K562 (cell line): ENCODE measurements around the gene WDR5B. TPM values are rescaled to one million over a fixed set of nuclear protein-coding genes. Genes with fewer than 3 reads are reported as not detected.

Experiments used
- ELF1 ChIP-seq: fragments of 200-800 bp; sonication (Bioruptor generic); IDR thresholded peaks from 2 replicates; pipeline ENCODE4 v1.6.1; 2016; ENCODE audit warnings: missing genetic modification characterization, missing compliant biosample characterization
- FOXJ2 ChIP-seq: fragments of 200-800 bp; sonication (Bioruptor generic); IDR thresholded peaks from 2 replicates; pipeline ENCODE4 v1.6.1; 2016; ENCODE audit warnings: missing genetic modification characterization, missing compliant biosample characterization
- HNRNPL ChIP-seq: fragments of 200-400 bp; formaldehyde crosslinking; IDR thresholded peaks from 2 replicates; pipeline ENCODE4 v1.6.1; 2017; ENCODE audit warnings: low read depth, mild to moderate bottlenecking, low read length
- MIER1 ChIP-seq: fragments of 450-650 bp; IDR thresholded peaks from 2 replicates; pipeline ENCODE4 v1.6.1; 2016; ENCODE audit warnings: antibody characterized with exemption, mild to moderate bottlenecking, low read depth
- NR2C2 ChIP-seq, 2 experiments: fragments of 200-800 bp in 1 of 2; sonication (Bioruptor generic) in 1 of 2; sonication (generic) in 1 of 2; formaldehyde crosslinking in 1 of 2; IDR thresholded peaks; 2 replicates each; pipeline versions ENCODE4 v1.6.1 to v1.8.0; 2016 to 2022; ENCODE audit warnings: mild to moderate bottlenecking in 1 of 2, missing compliant biosample characterization in 1 of 2, missing genetic modification characterization in 1 of 2, missing genetic modification reagents in 1 of 2
- RBBP5 ChIP-seq: fragments of 200-600 bp; sonication (generic); IDR thresholded peaks from 2 replicates; pipeline ENCODE4 v1.6.1; 2012; ENCODE audit warnings: borderline replicate concordance, mild to moderate bottlenecking, low read length, control low read depth, inconsistent platforms; ENCODE audit not compliant: insufficient read depth, poor library complexity, severe bottlenecking
- RBM34 ChIP-seq: fragments of 200-400 bp; formaldehyde crosslinking; IDR thresholded peaks from 2 replicates; pipeline ENCODE4 v1.6.1; 2018; ENCODE audit warnings: low read length, borderline replicate concordance; ENCODE audit not compliant: insufficient read depth
- SMAD2 ChIP-seq: fragments of 150-350 bp; IDR thresholded peaks from 2 replicates; pipeline ENCODE4 v1.6.1; 2014; ENCODE audit warnings: low read depth, mild to moderate bottlenecking, low read length
- SP1 ChIP-seq: sonication (generic); formaldehyde crosslinking; IDR thresholded peaks from 2 replicates; pipeline ENCODE4 v1.8.1; 2022; ENCODE audit warnings: mild to moderate bottlenecking, missing genetic modification reagents
- ZFX ChIP-seq: sonication (generic); formaldehyde crosslinking; IDR thresholded peaks from 2 replicates; pipeline ENCODE4 v1.8.0; 2022; ENCODE audit warnings: mild to moderate bottlenecking, missing genetic modification reagents, moderate library complexity
- ZKSCAN1 ChIP-seq: fragments of 150-350 bp; IDR thresholded peaks from 2 replicates; pipeline ENCODE4 v1.6.1; 2016; ENCODE audit warnings: low read depth, low read length
- ZKSCAN8 ChIP-seq: fragments of 200-800 bp; sonication (Bioruptor generic); IDR thresholded peaks from 2 replicates; pipeline ENCODE4 v1.6.1; 2016; ENCODE audit warnings: missing genetic modification characterization, missing compliant biosample characterization
- polyA plus RNA-seq, 8 experiments: library from polyadenylated mRNA; depleted of rRNA in 4 of 8; stranded (reverse) in 5 of 8; unstranded in 3 of 8; fragments of >200 nt; fragmentation: Nextera tagmentation in 2 of 8; fragmentation: Illumina TruSeq in 1 of 8; extraction: Ambion mirVana in 2 of 8; extraction: Trizol in 1 of 8; gene quantifications; 2 replicates each; pipeline versions ENCODE4 v1.2.1 to v1.2.3, GENCODE V29; 2011 to 2014; ENCODE audit warnings: inconsistent platforms in 1 of 8, missing spikeins in 1 of 8
- total RNA-seq, 7 experiments: library from RNA; depleted of rRNA in 6 of 7; stranded (reverse); fragments of >200 nt in 6 of 7; fragmentation: Illumina TruSeq in 2 of 7; extraction: Trizol in 2 of 7; gene quantifications; 2 replicates each; pipeline versions ENCODE4 v1.2.1 to v1.2.3, GENCODE V29; 2011 to 2021; ENCODE audit warnings: low replicate concordance in 1 of 7
- TF ChIP-seq, protein P1 (sequence below), 2 experiments: fragments of 450-650 bp; IDR thresholded peaks; 2 replicates each; pipeline ENCODE4 v1.6.1; 2016; ENCODE audit warnings: mild to moderate bottlenecking in 2 of 2, borderline replicate concordance in 1 of 2, low read depth in 1 of 2, moderate library complexity in 1 of 2
- TF ChIP-seq, protein P2 (sequence below): sonication (generic); formaldehyde crosslinking; IDR thresholded peaks from 2 replicates; pipeline ENCODE4 v1.8.1; 2022; ENCODE audit warnings: missing genetic modification reagents
- TF ChIP-seq, protein P3 (sequence below): fragments of 250-450 bp; sonication (Bioruptor Pico); IDR thresholded peaks from 2 replicates; pipeline ENCODE4 v1.4.0; 2020; ENCODE audit warnings: mild to moderate bottlenecking

WDR5B gene
- total and polyA plus RNA-seq, 9 of the 15 experiments (the other 6 are each of a cell fraction or from before 2014, with no cell fraction given), result 2.8 to 10.1 (median 4.2) TPM

DNA sequence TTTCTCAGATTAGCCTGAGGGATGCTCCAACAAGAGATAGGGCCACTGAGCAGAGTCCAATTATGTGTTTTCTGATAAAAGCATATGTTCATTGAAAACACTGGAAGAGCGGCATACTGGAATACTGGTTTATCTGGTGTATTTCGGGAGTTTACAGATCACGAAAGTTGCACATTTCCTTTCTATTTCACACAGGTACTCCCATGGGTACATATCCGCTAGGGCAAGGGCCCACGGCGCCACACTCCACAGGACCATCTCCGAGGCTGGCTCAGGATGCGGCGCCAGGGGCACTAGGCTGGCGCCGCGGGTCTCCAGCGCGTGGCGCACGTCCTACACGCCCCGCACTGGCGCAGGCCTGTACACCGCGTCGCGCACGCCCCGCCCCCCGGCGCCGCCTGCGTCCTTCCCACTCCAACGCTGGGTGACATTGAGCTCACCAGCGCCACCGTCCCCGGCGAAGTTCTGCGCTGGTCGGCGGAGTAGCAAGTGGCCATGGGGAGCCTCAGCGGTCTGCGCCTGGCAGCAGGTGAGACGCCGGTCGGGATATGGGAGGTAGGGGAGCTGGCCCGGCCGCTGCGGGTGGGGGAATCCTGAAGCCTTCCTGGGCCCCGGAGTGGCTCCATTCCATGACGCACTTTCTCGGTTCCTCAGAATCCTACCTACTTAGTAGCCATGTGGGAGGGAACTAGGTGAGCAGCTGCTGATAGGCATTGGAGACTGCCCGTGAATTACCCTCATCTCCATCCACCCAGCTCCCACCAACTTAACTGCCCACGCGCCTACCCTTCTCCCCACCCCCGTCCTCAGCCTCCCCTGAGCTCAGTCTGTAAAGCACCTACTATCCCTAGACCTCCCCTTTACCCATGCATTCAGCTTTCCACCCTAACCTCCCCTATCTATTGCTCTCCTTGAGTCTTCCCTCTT, 31.8 kb downstream of the WDR5B start, which contains the start of gene FAM162A (continued):
- TF ChIP-seq, protein P1, sequence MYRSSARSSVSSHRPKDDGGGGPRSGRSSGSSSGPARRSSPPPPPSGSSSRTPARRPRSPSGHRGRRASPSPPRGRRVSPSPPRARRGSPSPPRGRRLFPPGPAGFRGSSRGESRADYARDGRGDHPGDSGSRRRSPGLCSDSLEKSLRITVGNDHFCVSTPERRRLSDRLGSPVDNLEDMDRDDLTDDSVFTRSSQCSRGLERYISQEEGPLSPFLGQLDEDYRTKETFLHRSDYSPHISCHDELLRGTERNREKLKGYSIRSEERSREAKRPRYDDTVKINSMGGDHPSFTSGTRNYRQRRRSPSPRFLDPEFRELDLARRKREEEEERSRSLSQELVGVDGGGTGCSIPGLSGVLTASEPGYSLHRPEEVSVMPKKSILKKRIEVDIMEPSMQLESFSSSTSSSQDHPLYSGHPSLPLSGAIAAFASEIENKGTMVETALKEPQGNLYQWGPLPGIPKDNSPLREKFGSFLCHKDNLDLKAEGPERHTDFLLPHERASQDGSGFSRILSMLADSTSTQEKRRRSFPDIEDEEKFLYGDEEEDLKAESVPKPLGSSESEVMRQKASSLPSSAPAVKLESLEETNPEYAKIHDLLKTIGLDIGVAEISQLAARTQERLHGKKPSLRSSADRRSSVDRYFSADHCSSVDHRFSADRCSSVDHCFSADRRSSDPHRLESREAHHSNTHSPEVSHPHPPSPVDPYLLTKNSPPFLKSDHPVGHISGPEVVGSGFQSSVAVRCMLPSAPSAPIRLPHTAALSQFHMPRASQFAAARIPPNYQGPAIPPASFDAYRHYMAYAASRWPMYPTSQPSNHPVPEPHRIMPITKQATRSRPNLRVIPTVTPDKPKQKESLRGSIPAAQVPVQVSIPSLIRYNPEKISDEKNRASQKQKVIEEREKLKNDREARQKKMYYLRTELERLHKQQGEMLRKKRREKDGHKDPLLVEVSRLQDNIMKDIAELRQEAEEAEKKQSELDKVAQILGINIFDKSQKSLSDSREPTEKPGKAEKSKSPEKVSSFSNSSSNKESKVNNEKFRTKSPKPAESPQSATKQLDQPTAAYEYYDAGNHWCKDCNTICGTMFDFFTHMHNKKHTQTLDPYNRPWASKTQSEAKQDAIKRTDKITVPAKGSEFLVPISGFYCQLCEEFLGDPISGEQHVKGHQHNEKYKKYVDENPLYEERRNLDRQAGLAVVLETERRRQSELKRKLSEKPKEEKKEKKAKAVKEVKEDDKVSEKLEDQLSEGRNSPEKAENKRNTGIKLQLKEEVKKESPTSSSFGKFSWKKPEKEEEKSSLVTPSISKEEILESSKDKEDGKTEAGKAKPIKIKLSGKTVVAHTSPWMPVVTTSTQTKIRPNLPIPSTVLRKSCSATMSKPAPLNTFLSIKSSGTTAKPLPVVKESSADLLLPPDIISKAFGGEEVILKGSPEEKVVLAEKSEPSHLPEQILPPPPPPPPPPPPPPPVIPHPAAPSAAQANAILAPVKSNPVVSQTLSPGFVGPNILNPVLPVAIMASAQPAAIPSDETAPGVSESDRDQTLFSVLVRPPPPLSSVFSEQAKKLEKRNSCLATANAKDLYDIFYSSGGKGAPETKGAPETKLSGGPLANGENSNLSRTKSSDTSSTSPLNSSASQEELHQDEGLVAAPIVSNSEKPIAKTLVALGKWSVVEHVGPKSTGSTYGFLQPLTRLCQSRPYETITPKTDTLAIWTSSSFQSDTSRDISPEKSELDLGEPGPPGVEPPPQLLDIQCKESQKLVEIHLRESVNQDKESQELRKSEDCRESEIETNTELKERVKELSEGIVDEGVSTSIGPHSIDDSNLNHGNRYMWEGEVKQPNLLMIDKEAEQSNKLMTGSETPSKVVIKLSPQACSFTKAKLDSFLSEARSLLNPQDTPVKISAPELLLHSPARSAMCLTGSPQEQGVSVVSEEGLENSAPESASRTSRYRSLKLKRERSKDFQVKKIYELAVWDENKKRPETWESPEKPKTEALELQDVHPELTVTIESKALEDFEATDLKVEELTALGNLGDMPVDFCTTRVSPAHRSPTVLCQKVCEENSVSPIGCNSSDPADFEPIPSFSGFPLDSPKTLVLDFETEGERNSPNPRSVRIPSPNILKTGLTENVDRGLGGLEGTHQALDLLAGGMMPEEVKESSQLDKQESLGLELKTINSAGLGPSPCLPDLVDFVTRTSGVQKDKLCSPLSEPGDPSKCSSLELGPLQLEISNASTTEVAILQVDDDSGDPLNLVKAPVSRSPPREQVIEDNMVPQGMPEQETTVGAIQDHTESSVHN (IDR thresholded peaks at IDR 0.05; ENCODE audit: borderline replicate concordance in 1 of 2, low read depth in 1 of 2), result no peak
- TF ChIP-seq, protein P2, sequence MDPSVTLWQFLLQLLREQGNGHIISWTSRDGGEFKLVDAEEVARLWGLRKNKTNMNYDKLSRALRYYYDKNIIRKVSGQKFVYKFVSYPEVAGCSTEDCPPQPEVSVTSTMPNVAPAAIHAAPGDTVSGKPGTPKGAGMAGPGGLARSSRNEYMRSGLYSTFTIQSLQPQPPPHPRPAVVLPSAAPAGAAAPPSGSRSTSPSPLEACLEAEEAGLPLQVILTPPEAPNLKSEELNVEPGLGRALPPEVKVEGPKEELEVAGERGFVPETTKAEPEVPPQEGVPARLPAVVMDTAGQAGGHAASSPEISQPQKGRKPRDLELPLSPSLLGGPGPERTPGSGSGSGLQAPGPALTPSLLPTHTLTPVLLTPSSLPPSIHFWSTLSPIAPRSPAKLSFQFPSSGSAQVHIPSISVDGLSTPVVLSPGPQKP (CRISPR knock-in tag), result no peak
- TF ChIP-seq ELF1 (tag) (no peak), MIER1 (no peak), RBBP5 (peak; percentile 44), HNRNPL (peak; percentile 79), ZFX (CRISPR knock-in tag) (peak; percentile 81), NR2C2 (CRISPR knock-in tag; IDR thresholded peaks at IDR 0.05) (0 out of 2 replicates have a peak, but pooled peaks have one; percentile 54), NR2C2 (tag; IDR thresholded peaks at IDR 0.05) (no peak; the same call in 1 of the 2 replicates), ZKSCAN8 (CRISPR knock-in tag) (no peak), FOXJ2 (tag) (0 out of 2 replicates have a peak, but pooled peaks have one; percentile 48), SMAD2 (no peak), RBM34 (no peak), SP1 (peak; percentile 81), ZKSCAN1 (0 out of 2 replicates have a peak, but pooled peaks have one; percentile 6)
- TF ChIP-seq, protein P3, sequence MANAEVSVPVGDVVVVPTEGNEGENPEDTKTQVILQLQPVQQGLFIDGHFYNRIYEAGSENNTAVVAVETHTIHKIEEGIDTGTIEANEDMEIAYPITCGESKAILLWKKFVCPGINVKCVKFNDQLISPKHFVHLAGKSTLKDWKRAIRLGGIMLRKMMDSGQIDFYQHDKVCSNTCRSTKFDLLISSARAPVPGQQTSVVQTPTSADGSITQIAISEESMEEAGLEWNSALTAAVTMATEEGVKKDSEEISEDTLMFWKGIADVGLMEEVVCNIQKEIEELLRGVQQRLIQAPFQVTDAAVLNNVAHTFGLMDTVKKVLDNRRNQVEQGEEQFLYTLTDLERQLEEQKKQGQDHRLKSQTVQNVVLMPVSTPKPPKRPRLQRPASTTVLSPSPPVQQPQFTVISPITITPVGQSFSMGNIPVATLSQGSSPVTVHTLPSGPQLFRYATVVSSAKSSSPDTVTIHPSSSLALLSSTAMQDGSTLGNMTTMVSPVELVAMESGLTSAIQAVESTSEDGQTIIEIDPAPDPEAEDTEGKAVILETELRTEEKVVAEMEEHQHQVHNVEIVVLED (CRISPR knock-in tag), result peak; percentile 95
